GM18909 (cell line): ENCODE results near the gene CEL.
"Not testable (repeated sequence)": the region's sequence is repeated elsewhere in the genome, so short reads cannot be mapped to it uniquely, and the experiment has no call there.

Source experiments
- ATAC-seq: cut with Tn5 transposase; IDR thresholded peaks from one replicate; pipeline ENCODE4 v1.9.1; 2021; ENCODE audit warnings: mild to moderate bottlenecking; ENCODE audit not compliant: unreplicated experiment, poor library complexity

Gene CEL

GRCh38 chr9:133046196-133046899, 15.4 kb upstream of the CEL start:
- ATAC-seq = no peak

GRCh38 chr9:133046900-133047295, 14.9 kb upstream of the CEL start:
- no peak for ATAC-seq

GRCh38 chr9:133048595-133048994, 13.2 kb upstream of the CEL start:
- no peak for ATAC-seq

GRCh38 chr9:133049043-133049442, 12.7 kb upstream of the CEL start:
- ATAC-seq = no peak

- no peak for ATAC-seq
These were observed 11.6 kb upstream of the CEL start for GRCh38 chr9:133050142-133050541.

GRCh38 chr9:133050781-133051180, 11.0 kb upstream of the CEL start:
- ATAC-seq = no peak

- ATAC-seq = no peak
These were observed 10.4 kb upstream of the CEL start for GRCh38 chr9:133051281-133051900.

- no peak for ATAC-seq
These were observed 9.7 kb upstream of the CEL start for GRCh38 chr9:133051966-133052539.

GRCh38 chr9:133054194-133054890, 7.4 kb upstream of the CEL start:
- no peak for ATAC-seq

GRCh38 chr9:133054966-133055365, 6.8 kb upstream of the CEL start:
- ATAC-seq = no peak

- no peak for ATAC-seq
These were observed 5.9 kb upstream of the CEL start for GRCh38 chr9:133055788-133056420.

- no peak for ATAC-seq
These were observed 5.2 kb upstream of the CEL start for GRCh38 chr9:133056533-133056932.

GRCh38 chr9:133057006-133057405, 4.8 kb upstream of the CEL start:
- no peak for ATAC-seq

- no peak for ATAC-seq
These were observed 4.2 kb upstream of the CEL start for GRCh38 chr9:133057553-133057952.

GRCh38 chr9:133058071-133058470, 3.7 kb upstream of the CEL start:
- no peak for ATAC-seq

GRCh38 chr9:133058550-133059320, 3.0 kb upstream of the CEL start:
- ATAC-seq = no peak

GRCh38 chr9:133059623-133060022, 2.2 kb upstream of the CEL start:
- ATAC-seq = no peak

GRCh38 chr9:133060417-133060841, 1.4 kb upstream of the CEL start:
- no peak for ATAC-seq

GRCh38 chr9:133061019-133061763, 590 bp upstream of the CEL start:
- ATAC-seq = not testable (repeated sequence)
